GM18867 (cell line): ENCODE measurements around the gene ANKRD13C.
"Not testable (repeated sequence)": the region's sequence is repeated elsewhere in the genome, so short reads cannot be mapped to it uniquely, and the experiment has no call there.

ENCODE experiments used
- ATAC-seq: cut with Tn5 transposase; IDR thresholded peaks from one replicate; pipeline ENCODE4 v1.9.1; 2021; ENCODE audit warnings: mild to moderate bottlenecking, moderate library complexity; ENCODE audit not compliant: unreplicated experiment

Gene ANKRD13C

DNA sequence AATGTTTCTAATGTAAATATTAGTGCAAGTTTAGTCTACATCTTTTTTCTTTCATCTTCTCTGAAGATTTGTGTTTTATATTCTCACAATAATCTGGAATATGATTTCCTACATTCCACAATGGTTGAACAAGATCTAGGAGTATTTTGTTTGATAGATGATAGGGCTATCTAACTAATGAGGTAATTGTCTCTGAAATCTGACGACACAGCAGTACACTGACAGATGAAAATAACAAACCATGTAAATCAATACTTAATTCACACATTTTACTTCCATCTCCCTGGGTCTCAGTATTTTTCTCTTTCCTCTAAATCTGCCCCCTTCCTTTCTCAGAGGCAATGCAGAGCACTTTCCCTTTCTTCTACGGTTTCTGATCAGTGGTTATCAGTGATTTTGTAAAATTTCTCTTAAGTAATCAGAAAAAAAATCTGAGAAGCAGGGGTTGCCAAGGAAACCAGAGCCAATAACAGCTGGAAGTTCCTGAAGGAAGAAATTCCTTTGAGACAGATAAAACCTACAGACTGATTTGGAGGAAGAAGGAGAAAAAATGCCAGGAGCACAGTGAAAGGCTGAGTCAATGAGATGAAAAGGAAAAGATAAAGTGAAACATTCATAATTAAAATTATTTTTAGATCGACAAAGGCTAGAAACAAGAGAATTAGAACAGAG lies 7.3 kb upstream of the ANKRD13C start:
- no peak for ATAC-seq

- ATAC-seq = no peak
These were observed 5.8 kb upstream of the ANKRD13C start for GRCh38 chr1:70360321-70360720.

GRCh38 chr1:70358921-70359564 lies 4.5 kb upstream of the ANKRD13C start:
- ATAC-seq = peak; percentile 42

GRCh38 chr1:70355920-70356319 lies 1.4 kb upstream of the ANKRD13C start:
- ATAC-seq = no peak

- no peak for ATAC-seq
These were observed 537 bp upstream of the ANKRD13C start for GRCh38 chr1:70355111-70355407.

DNA sequence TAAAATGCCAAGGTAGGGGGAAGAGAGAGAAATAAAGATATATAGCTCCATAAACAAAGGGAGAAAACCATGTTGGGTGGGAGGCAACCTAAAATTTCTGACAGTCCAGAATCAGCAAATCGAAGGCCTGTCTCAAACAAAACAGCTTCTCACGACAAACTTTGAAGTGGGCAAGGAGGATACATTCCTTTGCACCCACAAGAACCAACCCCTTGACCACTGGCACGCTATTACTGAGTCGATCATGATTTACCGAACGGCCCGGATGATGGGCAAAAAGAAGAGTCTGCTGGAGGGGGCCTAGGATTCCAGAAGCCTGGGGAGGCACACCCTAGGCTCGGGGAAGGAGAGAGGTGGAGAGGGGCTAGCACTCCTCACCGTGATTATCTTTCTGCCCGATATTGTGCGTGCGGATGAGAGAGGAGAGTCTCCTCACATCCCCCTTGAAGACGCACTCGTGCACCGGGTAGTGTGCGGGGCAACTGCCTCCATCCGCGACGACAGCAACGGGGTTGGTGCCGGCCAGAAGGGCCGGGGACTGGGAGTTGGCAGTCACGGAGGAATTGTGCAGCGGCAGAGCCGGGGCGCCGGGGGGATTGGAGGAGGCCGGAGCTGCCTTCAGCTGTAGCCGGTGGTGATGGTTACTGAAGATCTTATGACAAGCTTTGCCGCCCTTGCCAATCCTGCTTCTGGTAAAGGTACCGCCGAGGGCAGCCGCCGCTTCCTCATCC lies 756 bp downstream of the ANKRD13C start:
- peak; percentile 25 for ATAC-seq

GRCh38 chr1:70353044-70353443 lies 1.5 kb downstream of the ANKRD13C start:
- no peak for ATAC-seq

GRCh38 chr1:70349799-70350198 lies 4.7 kb downstream of the ANKRD13C start:
- not testable (repeated sequence) for ATAC-seq

GRCh38 chr1:70348399-70349165 lies 5.9 kb downstream of the ANKRD13C start:
- no peak for ATAC-seq

- not testable (repeated sequence) for ATAC-seq
These were observed 14.9 kb downstream of the ANKRD13C start for GRCh38 chr1:70339644-70340043.

DNA sequence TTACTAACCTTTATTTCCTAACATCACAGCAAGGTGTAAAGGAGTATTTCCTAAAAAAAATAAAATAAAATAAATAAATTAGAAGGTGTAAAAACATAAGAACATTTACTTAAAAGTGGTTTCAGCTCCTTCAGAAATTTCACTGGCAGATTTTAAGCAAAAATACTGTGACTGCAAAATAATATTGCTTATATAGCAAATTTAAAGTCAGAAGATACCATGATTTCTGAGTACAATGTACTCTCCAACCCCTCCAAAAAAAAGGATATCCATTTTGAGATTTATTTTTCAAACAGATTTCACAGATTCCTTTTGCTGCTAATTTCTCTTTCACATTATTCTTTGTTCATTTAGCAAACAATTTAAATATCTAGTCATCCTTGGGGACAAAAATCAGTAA lies 18.5 kb downstream of the ANKRD13C start:
- no peak for ATAC-seq

DNA sequence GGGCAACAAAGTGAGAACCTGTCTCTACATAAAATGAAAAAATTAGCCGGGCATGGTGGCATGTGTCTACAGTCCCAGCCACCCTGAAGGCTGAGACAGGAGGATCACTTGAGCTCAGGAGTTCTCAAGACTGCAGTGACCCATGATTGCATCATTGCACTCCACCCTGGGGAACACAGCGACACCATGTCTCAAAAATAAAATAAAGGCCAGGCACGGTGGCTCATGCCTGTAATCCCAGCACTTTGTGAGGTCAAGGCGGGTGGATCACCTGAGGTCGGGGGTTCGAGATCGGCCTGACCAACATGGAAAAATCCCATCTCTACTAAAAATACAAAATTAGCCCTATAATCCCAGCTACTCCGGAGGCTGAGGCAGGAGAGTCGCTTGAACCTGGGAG lies 20.1 kb downstream of the ANKRD13C start:
- ATAC-seq = no peak

DNA sequence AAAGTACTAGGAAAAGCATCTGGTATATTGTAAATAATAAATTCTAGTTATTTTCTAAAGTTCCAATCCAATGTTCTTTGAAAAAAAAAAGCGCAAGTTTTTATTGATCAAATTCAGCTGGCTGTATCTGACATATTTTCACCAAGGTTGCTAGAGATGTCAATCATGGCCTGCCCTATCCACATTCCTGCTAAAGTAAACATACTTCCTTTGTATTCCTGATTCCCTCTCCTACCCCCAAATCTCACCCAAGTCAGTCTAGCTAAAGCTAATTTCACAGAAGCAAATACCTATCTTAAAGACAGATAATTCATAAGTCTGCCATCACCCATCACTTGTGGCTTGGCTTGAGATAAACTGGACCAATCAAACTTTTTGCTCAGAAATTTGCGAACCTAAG lies 21.3 kb downstream of the ANKRD13C start:
- ATAC-seq = no peak

DNA sequence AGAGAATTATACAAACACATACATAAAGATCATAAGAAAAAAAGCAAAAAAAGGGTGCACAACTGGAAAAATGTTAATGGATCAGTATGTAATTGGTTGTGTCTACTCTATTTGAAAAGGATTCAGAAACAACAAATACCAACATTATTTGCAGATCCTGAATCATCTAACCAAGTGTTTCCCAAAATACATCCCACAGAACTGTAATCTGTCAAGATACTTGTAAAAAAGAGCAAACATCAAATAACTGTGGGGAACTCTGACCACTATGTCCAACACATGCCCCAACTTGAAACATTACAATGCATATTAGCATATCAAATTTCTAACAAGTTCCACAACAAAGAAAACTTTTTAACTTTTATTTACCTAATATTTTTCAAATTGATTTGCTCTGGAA lies 22.6 kb downstream of the ANKRD13C start:
- no peak for ATAC-seq

- ATAC-seq = no peak
These were observed 27.0 kb downstream of the ANKRD13C start for GRCh38 chr1:70327306-70328076.

GRCh38 chr1:70324683-70325082 lies 29.8 kb downstream of the ANKRD13C start:
- no peak for ATAC-seq

DNA sequence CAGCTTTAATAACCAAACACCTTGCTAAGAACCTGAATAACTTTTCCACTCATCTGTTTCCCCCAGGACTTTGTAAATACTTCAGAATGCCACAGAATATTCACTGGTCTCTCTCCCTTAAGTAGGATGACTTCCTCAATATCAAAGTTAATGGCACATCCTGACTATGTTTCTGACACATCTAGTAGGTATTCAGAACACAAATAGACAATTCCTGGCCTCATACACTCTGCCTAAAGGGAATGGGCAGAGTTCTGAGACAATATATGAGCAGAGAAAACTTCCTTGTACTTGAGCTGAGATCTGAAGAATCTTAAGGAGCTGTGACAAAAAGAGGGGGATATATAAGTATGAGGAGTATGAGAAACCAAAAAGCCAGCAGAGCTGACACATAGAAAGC lies 34.8 kb downstream of the ANKRD13C start:
- ATAC-seq = no peak

DNA sequence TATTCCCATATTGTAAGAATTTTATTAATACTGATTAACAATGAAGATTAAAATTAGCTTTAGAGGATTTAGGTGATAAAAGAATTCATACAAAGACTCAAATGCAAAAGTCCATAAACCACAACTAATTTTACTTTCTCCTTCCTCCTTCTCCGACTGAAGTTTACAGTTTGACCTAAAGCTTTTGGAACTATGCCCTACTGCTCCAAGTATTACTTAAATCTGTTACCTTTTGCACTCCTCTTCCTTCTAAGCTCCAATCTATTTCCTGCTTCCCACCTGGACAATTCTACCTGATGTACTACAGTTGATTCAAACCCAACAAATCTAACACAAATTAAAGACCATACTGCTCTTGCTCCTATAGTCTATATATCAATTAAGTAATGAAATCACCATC lies 36.3 kb downstream of the ANKRD13C start:
- no peak for ATAC-seq

GRCh38 chr1:70317087-70317486 lies 37.4 kb downstream of the ANKRD13C start:
- no peak for ATAC-seq

DNA sequence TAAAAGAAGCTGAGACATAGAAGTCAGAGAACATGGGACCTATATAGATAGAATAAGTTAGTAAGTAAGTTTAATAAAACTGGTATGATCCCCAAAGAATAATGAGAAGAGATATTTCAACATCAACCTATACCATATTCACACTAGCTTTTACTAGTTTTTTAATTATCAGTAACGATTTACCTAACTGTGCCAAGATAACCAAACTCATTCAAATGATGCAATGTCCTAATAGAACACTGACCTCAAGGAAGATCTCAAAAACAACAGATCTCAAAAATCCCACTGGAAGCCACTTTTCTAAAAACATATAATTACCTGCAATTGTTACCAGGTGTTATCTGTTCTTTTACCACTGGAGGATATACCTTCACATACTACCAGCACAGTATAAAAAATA lies 38.7 kb downstream of the ANKRD13C start:
- no peak for ATAC-seq
